ENCODE measurements around the gene TULP4. TPM values are rescaled to one million over a fixed set of nuclear protein-coding genes. Genes with fewer than 3 reads are reported as not detected.
A peak's percentile ranks its signal among the peaks of the same experiment; 100 is the strongest.

The TULP4 gene
- total and polyA plus RNA-seq, 10 donors, result 1.8 to 143 (median 78.1) TPM

GRCh38 chr6:158560836-158561320 lies 248.6 kb downstream of the TULP4 start:
- WGBS, 5 donors, result 5 to 8% (median 5%) methylated on average over 19 of the region's 19 CpGs
- Histone ChIP-seq H3K27me3 (replicated peaks in 1 of 7) (no peaks in the 10 kb centered on the region), H3K36me3 (no peaks in the 10 kb centered on the region), H3K4me3 (peak overlapping the region; percentile 84 to 98 (median 94)), H3K27ac (peak overlapping the region in 7 of 8 donors; percentile 91 to 97 (median 95)), H3K9me3 (no peaks in the 10 kb centered on the region), H3K4me1 (peaks cover 10 to 69% (median 57%) of the 10 kb centered on the region in 6 donors)
- peak; percentile 84 for DNase-seq
- intact Hi-C loops (cut with DNase I; ENCODE audit: low total_unique reads), result no loop called here
- TF ChIP-seq CTCF (IDR thresholded peaks at IDR 0.05 in 8 of 11, conservative IDR thresholded peaks at IDR 0.05 in 3 of 11), result no peak
- TF ChIP-seq POLR2A (IDR thresholded peaks at IDR 0.05), result no peak
- no peak for TF ChIP-seq POLR2AphosphoS5 (IDR thresholded peaks at IDR 0.05)

Small RNA genes within 50 kb of the gene (small RNA-seq; reads per million reads assigned to genes)
- gene RN7SL173P, result 0 reads per million in 4 donors

Other genes starting within 250 kb of the TULP4 start
- 10 to 100 TPM in 2 of 7 donors, 1 to 10 TPM in 5; 3.8 to 12.3 (median 6.9) TPM for gene SERAC1, start 144.2 kb upstream of the TULP4 start, total RNA-seq
- gene SERAC1, start 144.2 kb upstream of the TULP4 start, polyA plus RNA-seq, result 1 to 10 TPM; 1.6 to 2.2 (median 1.8) TPM
- 10 to 100 TPM in 4 of 7 donors, 1 to 10 TPM in 3; 1.9 to 17.3 (median 10.3) TPM for gene GTF2H5, start 144.1 kb upstream of the TULP4 start, total RNA-seq
- gene GTF2H5, start 144.1 kb upstream of the TULP4 start, polyA plus RNA-seq, result 10 to 100 TPM in 1 of 3 donors, 1 to 10 TPM in 2; 5.7 to 12.0 (median 8.6) TPM
- 10 to 100 TPM; 19.9 to 39.4 (median 25.7) TPM for gene TMEM181, start 247.6 kb downstream of the TULP4 start, total RNA-seq
- gene TMEM181, start 247.6 kb downstream of the TULP4 start, polyA plus RNA-seq, result 10 to 100 TPM in 1 of 3 donors, 1 to 10 TPM in 2; 7.0 to 10.9 (median 8.3) TPM